Natural killer cell treated with Interleukin-12 subunit alpha and Interleukin-12 subunit beta and Interleukin-15 and Interleukin-18, amount 100 ng/mL, for 72 hours (primary cell): ENCODE measurements around the gene TEX101. TPM values are rescaled to one million over a fixed set of nuclear protein-coding genes. Genes with fewer than 3 reads are reported as not detected.
"Not testable (repeated sequence)": the region's sequence is repeated elsewhere in the genome, so short reads cannot be mapped to it uniquely, and the experiment has no call there.

Source experiments
- ATAC-seq, 2 donors: fragments of 150-1000 bp; cut with Tn5 transposase in 1 of 2; sonication (Bioruptor Pico), chemical (Tn5 transposase) in 1 of 2; 2 replicates each; pipeline ENCODE4 v1.10.0; 2021
- DNase-seq: peaks from one replicate; pipeline ENCODE4 v3.0.0; 2022; ENCODE audit warnings: low spot score
- H3K27ac Mint-ChIP-seq, 2 donors: 1 replicate in 1 of 2; 2 replicates in 1 of 2; pipeline ENCODE4 v1.8.0; 2022; ENCODE audit warnings: mixed read lengths in 2 of 2, mild to moderate bottlenecking in 1 of 2, moderate library complexity in 1 of 2
- H3K27me3 Mint-ChIP-seq, 2 donors: 1 replicate in 1 of 2; 2 replicates in 1 of 2; pipeline ENCODE4 v1.8.0; 2022; ENCODE audit warnings: mixed read lengths in 2 of 2
- H3K36me3 Mint-ChIP-seq: one replicate; pipeline ENCODE4 v1.8.0; 2022; ENCODE audit warnings: mixed read lengths
- H3K4me1 Mint-ChIP-seq, 2 donors: 1 replicate in 1 of 2; 2 replicates in 1 of 2; pipeline ENCODE4 v1.8.0; 2022; ENCODE audit warnings: low read depth in 2 of 2, mixed read lengths in 2 of 2, mild to moderate bottlenecking in 1 of 2
- H3K4me3 Mint-ChIP-seq: one replicate; pipeline ENCODE4 v1.8.0; 2022; ENCODE audit warnings: mixed read lengths
- H3K9me3 Mint-ChIP-seq: 2 replicates; pipeline ENCODE4 v1.8.0; 2022; ENCODE audit warnings: mixed read lengths
- total RNA-seq, 2 donors: library from RNA; stranded (reverse); gene quantifications; one replicate each; pipeline ENCODE4 v1.2.3, GENCODE V29; 2022

The TEX101 gene
- total RNA-seq, 2 donors from 2014 or later = not detected

GRCh38 chr19:43393501-43393900, 21.2 kb upstream of the TEX101 start:
- H3K36me3 Mint-ChIP-seq, ATAC-seq, H3K9me3 Mint-ChIP-seq, H3K27ac Mint-ChIP-seq, H3K4me3 Mint-ChIP-seq, H3K4me1 Mint-ChIP-seq, DNase-seq: not testable (repeated sequence)
- peaks cover 22 to 27% of the 10 kb centered on the region in 2 donors for H3K27me3 Mint-ChIP-seq

- ATAC-seq (no peak), DNase-seq (no peak)
- no peak overlapping the region for H3K27ac Mint-ChIP-seq
- H3K4me1 Mint-ChIP-seq = no peaks in the 10 kb centered on the region
- no peaks in the 10 kb centered on the region for H3K9me3 Mint-ChIP-seq
- no peaks in the 10 kb centered on the region for H3K36me3 Mint-ChIP-seq
- H3K4me3 Mint-ChIP-seq = no peak overlapping the region
- peaks cover 20 to 21% of the 10 kb centered on the region in 2 donors for H3K27me3 Mint-ChIP-seq
Observed at GRCh38 chr19:43395561-43395960, 19.1 kb upstream of the TEX101 start.

- no peak overlapping the region for H3K27ac Mint-ChIP-seq
- H3K9me3 Mint-ChIP-seq = no peaks in the 10 kb centered on the region
- H3K36me3 Mint-ChIP-seq = no peaks in the 10 kb centered on the region
- no peak for DNase-seq
- H3K4me1 Mint-ChIP-seq = no peaks in the 10 kb centered on the region
- no peak overlapping the region for H3K4me3 Mint-ChIP-seq
- no peak for ATAC-seq
- peaks cover 5 to 16% of the 10 kb centered on the region in 2 donors for H3K27me3 Mint-ChIP-seq
Observed at GRCh38 chr19:43406297-43406696, 8.4 kb upstream of the TEX101 start.

GRCh38 chr19:43407416-43408005, 7.2 kb upstream of the TEX101 start:
- no peak overlapping the region for H3K4me3 Mint-ChIP-seq
- H3K27ac Mint-ChIP-seq = no peak overlapping the region
- no peaks in the 10 kb centered on the region for H3K4me1 Mint-ChIP-seq
- DNase-seq (no peak), ATAC-seq (no peak)
- peaks cover 5 to 16% of the 10 kb centered on the region in 2 donors for H3K27me3 Mint-ChIP-seq
- no peaks in the 10 kb centered on the region for H3K9me3 Mint-ChIP-seq
- no peaks in the 10 kb centered on the region for H3K36me3 Mint-ChIP-seq

GRCh38 chr19:43408043-43408442, 6.6 kb upstream of the TEX101 start:
- Mint-ChIP-seq H3K36me3 (no peaks in the 10 kb centered on the region), H3K4me3 (no peak overlapping the region), H3K27ac (no peak overlapping the region), H3K9me3 (no peaks in the 10 kb centered on the region), H3K4me1 (no peaks in the 10 kb centered on the region), H3K27me3 (peaks cover 5 to 16% of the 10 kb centered on the region in 2 donors)
- no peak for ATAC-seq
- no peak for DNase-seq

GRCh38 chr19:43409415-43409814, 5.3 kb upstream of the TEX101 start:
- Mint-ChIP-seq H3K9me3 (no peaks in the 10 kb centered on the region), H3K4me1 (no peaks in the 10 kb centered on the region), H3K27me3 (peaks cover 5 to 16% of the 10 kb centered on the region in 2 donors), H3K36me3 (no peaks in the 10 kb centered on the region), H3K4me3 (no peak overlapping the region), H3K27ac (no peak overlapping the region)
- ATAC-seq (no peak), DNase-seq (no peak)

GRCh38 chr19:43412441-43412840, 2.2 kb upstream of the TEX101 start:
- H3K9me3 Mint-ChIP-seq = no peaks in the 10 kb centered on the region
- H3K4me3 Mint-ChIP-seq = no peak overlapping the region
- peaks cover 0 to 10% of the 10 kb centered on the region in 2 donors for H3K27me3 Mint-ChIP-seq
- H3K4me1 Mint-ChIP-seq = no peaks in the 10 kb centered on the region
- H3K36me3 Mint-ChIP-seq = no peaks in the 10 kb centered on the region
- DNase-seq = no peak
- no peak for ATAC-seq
- no peak overlapping the region for H3K27ac Mint-ChIP-seq

GRCh38 chr19:43416951-43417623, 2.4 kb downstream of the TEX101 start:
- H3K36me3 Mint-ChIP-seq = no peaks in the 10 kb centered on the region

GRCh38 chr19:43420954-43421353, 6.3 kb downstream of the TEX101 start:
- DNase-seq = no peak
- Mint-ChIP-seq H3K27me3 (peaks cover 7 to 8% of the 10 kb centered on the region in 2 donors), H3K4me3 (no peak overlapping the region), H3K4me1 (no peaks in the 10 kb centered on the region), H3K27ac (no peak overlapping the region), H3K36me3 (no peaks in the 10 kb centered on the region), H3K9me3 (no peaks in the 10 kb centered on the region)
- ATAC-seq = no peak

More at GRCh38 chr19:43416951-43417623, 2.4 kb downstream of the TEX101 start:
- no peak overlapping the region for H3K4me3 Mint-ChIP-seq
- H3K9me3 Mint-ChIP-seq = no peaks in the 10 kb centered on the region
- no peak for DNase-seq
- no peak for ATAC-seq
- peaks cover 5% of the 10 kb centered on the region in 2 donors for H3K27me3 Mint-ChIP-seq
- H3K27ac Mint-ChIP-seq = peak overlapping the region in 1 of 2 donors; percentile 44
- no peaks in the 10 kb centered on the region for H3K4me1 Mint-ChIP-seq

- Mint-ChIP-seq H3K4me1 (no peaks in the 10 kb centered on the region), H3K4me3 (no peak overlapping the region), H3K27ac (peak overlapping the region in 1 of 2 donors; percentile 13), H3K9me3 (no peaks in the 10 kb centered on the region), H3K36me3 (no peaks in the 10 kb centered on the region), H3K27me3 (peaks cover 7 to 8% of the 10 kb centered on the region in 2 donors)
- DNase-seq (no peak), ATAC-seq (no peak)
Observed at GRCh38 chr19:43422000-43422688, 7.5 kb downstream of the TEX101 start.

- Mint-ChIP-seq H3K4me1 (no peaks in the 10 kb centered on the region), H3K27ac (no peak overlapping the region), H3K36me3 (no peaks in the 10 kb centered on the region), H3K27me3 (peaks cover 7 to 8% of the 10 kb centered on the region in 2 donors), H3K4me3 (no peak overlapping the region), H3K9me3 (no peaks in the 10 kb centered on the region)
- DNase-seq (no peak), ATAC-seq (no peak)
Observed at GRCh38 chr19:43422689-43423066, 8.0 kb downstream of the TEX101 start.

GRCh38 chr19:43423779-43424178, 9.1 kb downstream of the TEX101 start:
- H3K4me1 Mint-ChIP-seq = no peaks in the 10 kb centered on the region
- H3K27ac Mint-ChIP-seq = no peak overlapping the region
- no peak overlapping the region for H3K4me3 Mint-ChIP-seq
- no peak for ATAC-seq
- DNase-seq = no peak
- no peaks in the 10 kb centered on the region for H3K36me3 Mint-ChIP-seq
- H3K9me3 Mint-ChIP-seq = no peaks in the 10 kb centered on the region
- H3K27me3 Mint-ChIP-seq = peaks cover 7 to 8% of the 10 kb centered on the region in 2 donors

GRCh38 chr19:43425567-43426392, 11.1 kb downstream of the TEX101 start:
- no peak for ATAC-seq

More at GRCh38 chr19:43425567-43426392, 11.1 kb downstream of the TEX101 start:
- no peaks in the 10 kb centered on the region for H3K36me3 Mint-ChIP-seq
- peaks cover 7 to 8% of the 10 kb centered on the region in 2 donors for H3K27me3 Mint-ChIP-seq
- H3K9me3 Mint-ChIP-seq = no peaks in the 10 kb centered on the region
- DNase-seq = no peak
- H3K27ac Mint-ChIP-seq = no peak overlapping the region
- peaks cover 0 to 3% of the 10 kb centered on the region in 2 donors for H3K4me1 Mint-ChIP-seq
- no peak overlapping the region for H3K4me3 Mint-ChIP-seq
